Nephron progenitor cell (in vitro differentiated cells): Measurements from ENCODE around the gene SLC36A4.

Source experiments
- DNase-seq: peaks from one replicate; pipeline ENCODE4 v3.0.0; 2021
- H3K27ac Mint-ChIP-seq: 2 replicates; pipeline ENCODE4 v1.8.0; 2021; ENCODE audit warnings: mild to moderate bottlenecking, moderate library complexity, mixed read lengths
- H3K27me3 Mint-ChIP-seq: 2 replicates; pipeline ENCODE4 v1.8.0; 2021; ENCODE audit warnings: mild to moderate bottlenecking, low read depth, mixed read lengths; ENCODE audit not compliant: poor library complexity
- H3K36me3 Mint-ChIP-seq: 2 replicates; pipeline ENCODE4 v1.8.0; 2021; ENCODE audit warnings: low read depth, mixed read lengths
- H3K4me1 Mint-ChIP-seq: 2 replicates; pipeline ENCODE4 v1.8.0; 2021; ENCODE audit warnings: mixed read lengths
- H3K4me3 Mint-ChIP-seq: 2 replicates; pipeline ENCODE4 v1.8.0; 2021; ENCODE audit warnings: mild to moderate bottlenecking, moderate library complexity, mixed read lengths
- H3K9me3 Mint-ChIP-seq: 2 replicates; pipeline ENCODE4 v1.8.0; 2021; ENCODE audit warnings: mild to moderate bottlenecking, moderate library complexity, mixed read lengths
- TF ChIP-seq, protein P1 (sequence below): fragments of 200-600 bp; sonication (generic); IDR thresholded peaks from 2 replicates; pipeline ENCODE4 v1.5.0; 2021; ENCODE audit warnings: antibody characterized with exemption

Gene SLC36A4

DNA sequence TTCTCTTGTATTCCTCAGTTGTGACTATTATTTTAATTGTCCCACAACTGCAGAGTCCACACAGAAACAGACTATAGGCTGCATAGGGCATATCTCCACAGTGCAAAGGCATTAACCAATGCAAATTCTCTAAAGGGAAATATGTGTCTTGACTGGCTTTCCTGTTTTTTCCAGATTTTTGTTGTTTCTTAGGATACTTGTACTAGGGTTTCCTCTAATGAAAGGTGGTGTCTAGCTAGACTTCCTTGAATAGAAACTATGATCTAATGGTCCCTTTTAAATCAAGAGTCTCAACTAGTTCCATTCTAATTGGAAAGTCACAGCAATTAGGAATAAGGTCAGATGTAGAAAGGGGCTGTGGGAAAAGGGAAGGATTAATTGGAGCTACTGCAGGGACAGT lies 37.6 kb downstream of the SLC36A4 start:
- H3K4me3 Mint-ChIP-seq = no peak overlapping the region
- peaks cover 79% of the 10 kb centered on the region for H3K36me3 Mint-ChIP-seq
- DNase-seq = no peak
- H3K9me3 Mint-ChIP-seq = peaks cover 22% of the 10 kb centered on the region
- H3K27me3 Mint-ChIP-seq = peaks cover 5% of the 10 kb centered on the region
- TF ChIP-seq, protein P1, sequence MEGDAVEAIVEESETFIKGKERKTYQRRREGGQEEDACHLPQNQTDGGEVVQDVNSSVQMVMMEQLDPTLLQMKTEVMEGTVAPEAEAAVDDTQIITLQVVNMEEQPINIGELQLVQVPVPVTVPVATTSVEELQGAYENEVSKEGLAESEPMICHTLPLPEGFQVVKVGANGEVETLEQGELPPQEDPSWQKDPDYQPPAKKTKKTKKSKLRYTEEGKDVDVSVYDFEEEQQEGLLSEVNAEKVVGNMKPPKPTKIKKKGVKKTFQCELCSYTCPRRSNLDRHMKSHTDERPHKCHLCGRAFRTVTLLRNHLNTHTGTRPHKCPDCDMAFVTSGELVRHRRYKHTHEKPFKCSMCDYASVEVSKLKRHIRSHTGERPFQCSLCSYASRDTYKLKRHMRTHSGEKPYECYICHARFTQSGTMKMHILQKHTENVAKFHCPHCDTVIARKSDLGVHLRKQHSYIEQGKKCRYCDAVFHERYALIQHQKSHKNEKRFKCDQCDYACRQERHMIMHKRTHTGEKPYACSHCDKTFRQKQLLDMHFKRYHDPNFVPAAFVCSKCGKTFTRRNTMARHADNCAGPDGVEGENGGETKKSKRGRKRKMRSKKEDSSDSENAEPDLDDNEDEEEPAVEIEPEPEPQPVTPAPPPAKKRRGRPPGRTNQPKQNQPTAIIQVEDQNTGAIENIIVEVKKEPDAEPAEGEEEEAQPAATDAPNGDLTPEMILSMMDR = no peak
- H3K27ac Mint-ChIP-seq = peak overlapping the region; percentile 47
- no peaks in the 10 kb centered on the region for H3K4me1 Mint-ChIP-seq

- H3K4me3 Mint-ChIP-seq = no peak overlapping the region
These were observed 38.1 kb downstream of the SLC36A4 start for GRCh38 chr11:93159721-93160120.

GRCh38 chr11:93155738-93156137 lies 42.1 kb downstream of the SLC36A4 start:
- Mint-ChIP-seq H3K27ac (no peak overlapping the region), H3K9me3 (peaks cover 22% of the 10 kb centered on the region), H3K36me3 (peaks cover 45% of the 10 kb centered on the region), H3K4me3 (no peak overlapping the region), H3K27me3 (peaks cover 5% of the 10 kb centered on the region), H3K4me1 (no peaks in the 10 kb centered on the region)
- TF ChIP-seq, protein P1 = no peak
- no peak for DNase-seq

More at GRCh38 chr11:93159721-93160120, 38.1 kb downstream of the SLC36A4 start:
- TF ChIP-seq, protein P1 = no peak
- Mint-ChIP-seq H3K27ac (no peak overlapping the region), H3K4me1 (no peaks in the 10 kb centered on the region), H3K27me3 (peaks cover 5% of the 10 kb centered on the region), H3K9me3 (peaks cover 22% of the 10 kb centered on the region), H3K36me3 (peaks cover 76% of the 10 kb centered on the region)
- DNase-seq = no peak

DNA sequence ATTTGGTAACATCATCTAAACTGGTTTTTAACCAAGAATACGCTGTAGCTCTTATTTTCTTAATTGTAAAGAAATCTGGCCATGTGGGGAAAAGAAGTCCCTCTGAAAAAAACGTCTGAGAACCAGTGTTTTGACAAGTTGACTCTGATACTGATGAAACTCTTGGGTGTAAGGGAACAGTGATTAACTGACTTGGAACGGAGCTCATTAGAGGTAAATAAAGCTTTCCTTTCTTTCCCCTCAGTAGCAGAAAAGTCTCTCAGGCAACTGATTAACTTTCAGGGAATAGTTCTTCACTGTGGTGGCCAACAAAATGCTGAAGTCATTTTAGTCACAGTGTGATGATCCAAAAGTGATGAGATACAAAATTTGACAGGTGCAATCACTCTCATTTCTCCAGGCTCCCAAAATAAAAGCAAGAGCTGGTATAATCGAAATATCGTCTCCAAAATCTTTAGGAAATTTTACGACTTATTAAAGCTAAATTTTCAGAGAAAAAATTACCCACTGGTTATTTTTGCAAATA lies 52.3 kb downstream of the SLC36A4 start:
- Mint-ChIP-seq H3K4me3 (no peak overlapping the region), H3K27me3 (no peaks in the 10 kb centered on the region), H3K4me1 (no peaks in the 10 kb centered on the region), H3K27ac (peak overlapping the region; percentile 66), H3K36me3 (peaks cover 8% of the 10 kb centered on the region), H3K9me3 (peaks cover 4% of the 10 kb centered on the region)
- TF ChIP-seq, protein P1 = no peak
- DNase-seq = no peak

DNA sequence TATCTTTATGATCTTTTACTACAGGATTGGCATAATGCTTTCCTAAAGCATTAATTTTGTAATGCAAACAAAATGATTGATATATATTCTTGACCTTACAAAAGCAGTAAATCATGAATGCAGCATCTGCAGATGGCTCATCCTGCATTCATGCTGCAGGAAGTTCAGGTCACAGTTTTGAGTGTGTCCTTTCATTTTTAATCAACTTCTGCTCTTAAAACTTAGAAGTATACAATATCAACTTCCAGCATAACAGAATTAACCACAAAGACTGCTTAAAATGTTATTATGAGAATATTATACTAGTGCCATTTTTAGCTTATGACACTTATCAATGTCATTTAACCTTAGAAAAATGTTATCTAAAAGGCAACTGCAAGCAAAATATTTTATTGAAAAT lies 54.0 kb downstream of the SLC36A4 start:
- no peaks in the 10 kb centered on the region for H3K27me3 Mint-ChIP-seq
- H3K36me3 Mint-ChIP-seq = peaks cover 8% of the 10 kb centered on the region
- H3K9me3 Mint-ChIP-seq = peaks cover 4% of the 10 kb centered on the region
- no peak for DNase-seq
- no peak overlapping the region for H3K4me3 Mint-ChIP-seq
- no peak overlapping the region for H3K27ac Mint-ChIP-seq
- H3K4me1 Mint-ChIP-seq = no peaks in the 10 kb centered on the region
- TF ChIP-seq, protein P1 = no peak

DNA sequence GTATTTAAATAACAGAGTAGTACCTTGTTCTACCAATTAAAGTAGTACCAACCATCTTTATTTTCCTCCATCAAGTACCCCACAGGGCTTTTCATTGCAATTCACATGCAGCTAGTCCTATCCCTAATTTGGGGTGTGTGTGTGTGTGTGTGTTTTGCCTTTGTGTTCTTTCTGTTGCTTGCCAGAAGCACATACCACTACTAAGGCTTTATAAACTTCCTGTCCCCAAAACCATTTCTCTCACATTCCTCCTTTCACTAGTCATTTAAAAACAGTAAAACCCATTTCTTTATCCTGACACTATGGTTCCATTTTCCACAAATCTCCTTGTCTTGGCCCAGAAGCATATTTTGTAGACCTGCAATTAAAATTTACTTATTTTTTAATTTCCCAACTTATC lies 54.6 kb downstream of the SLC36A4 start:
- DNase-seq = no peak
- Mint-ChIP-seq H3K9me3 (peaks cover 4% of the 10 kb centered on the region), H3K27ac (no peak overlapping the region), H3K4me3 (no peak overlapping the region), H3K27me3 (no peaks in the 10 kb centered on the region), H3K4me1 (no peaks in the 10 kb centered on the region), H3K36me3 (peaks cover 8% of the 10 kb centered on the region)
- TF ChIP-seq, protein P1 = no peak
